BJ (cell line): Measurements from ENCODE around the gene CLEC4F. TPM values are rescaled to one million over a fixed set of nuclear protein-coding genes. Genes with fewer than 3 reads are reported as not detected.

Experiments used
- CTCF ChIA-PET: fragments of 350-600 bp; formaldehyde crosslinking; extraction: SDS; loops from one replicate; lab custom pipeline; 2021; ENCODE audit warnings: antibody characterized with exemption, inconsistent platforms; lab: Yijun Ruan, JAX
- POLR2A ChIA-PET: fragments of 300-600 bp; sonication (Branson Sonifier 250); formaldehyde crosslinking; extraction: SDS; loops from one replicate; lab custom pipeline; 2021; ENCODE audit warnings: antibody characterized with exemption; lab: Charles Lee
- DNase-seq: peaks from one replicate; pipeline ENCODE4 v3.0.0-alpha.2; 2011; ENCODE audit warnings: low read depth
- H3K27me3 ChIP-seq: 2 replicates; pipeline ENCODE4 v1.6.0; 2011; ENCODE audit warnings: low read length; ENCODE audit not compliant: control insufficient read depth, insufficient read depth
- H3K36me3 ChIP-seq: 2 replicates; pipeline ENCODE4 v1.5.1; 2011; ENCODE audit warnings: low read length; ENCODE audit not compliant: control insufficient read depth, insufficient read depth
- H3K4me3 ChIP-seq: 2 replicates; pipeline ENCODE4 v1.5.1; 2011; ENCODE audit warnings: low read depth, mild to moderate bottlenecking, control low read depth, low read length
- polyA plus RNA-seq: library from polyadenylated mRNA; depleted of rRNA; stranded (reverse); fragments of >200 nt; gene quantifications from 2 replicates; pipeline ENCODE4 v1.2.3, GENCODE V29; 2011
- TF ChIP-seq, protein P1 (sequence below): IDR thresholded peaks from 2 replicates; pipeline ENCODE4 v1.5.1; 2011; ENCODE audit warnings: low read depth, mild to moderate bottlenecking, control low read depth, inconsistent platforms, low read length, moderate library complexity; ENCODE audit not compliant: insufficient read depth

CLEC4F gene
- polyA plus RNA-seq, 1 experiment: not detected

DNA sequence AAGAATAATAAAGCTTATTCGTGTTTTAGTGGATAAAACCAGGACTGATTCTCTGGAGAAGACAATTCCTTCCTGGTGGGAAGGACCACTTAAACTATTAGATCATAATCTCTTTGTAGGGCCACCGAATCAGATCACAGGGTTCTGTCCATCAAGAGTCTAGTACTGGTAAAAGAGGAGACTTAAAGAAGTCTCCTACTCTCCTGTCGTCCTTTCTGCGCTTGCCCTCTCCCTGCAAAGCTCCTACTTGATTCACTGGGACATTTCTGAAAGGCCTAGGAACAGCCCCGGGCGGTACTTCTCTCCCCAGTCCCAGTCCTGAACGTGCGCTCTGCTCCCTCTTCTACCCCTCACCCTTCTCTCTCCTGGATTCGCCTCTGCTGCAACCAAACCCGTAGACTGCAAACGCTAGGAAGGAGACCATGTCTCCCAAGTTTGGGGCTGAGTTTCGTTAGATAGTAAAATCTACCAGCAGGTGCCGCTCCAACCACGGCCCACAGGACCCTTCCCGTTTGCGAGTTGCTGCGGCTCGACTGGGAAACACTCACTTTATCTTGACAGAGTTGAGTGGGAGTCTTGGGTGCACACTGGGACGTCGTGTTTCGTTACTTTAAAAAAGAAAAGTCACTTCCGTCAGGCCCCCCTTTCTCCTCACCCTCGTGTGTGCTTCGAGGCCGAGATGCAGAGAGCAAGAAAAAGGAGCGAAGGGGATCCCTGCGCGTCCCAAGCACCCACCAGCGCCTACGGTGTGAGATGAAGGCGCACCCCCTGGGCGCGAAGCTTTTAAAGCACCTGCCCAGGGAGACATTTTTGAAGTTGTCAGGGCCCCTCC, 30.9 kb downstream of the CLEC4F start:
- H3K36me3 ChIP-seq: no peaks in the 10 kb centered on the region
- no peak for DNase-seq
- ChIA-PET CTCF (interaction anchor here (0.8 to 1.6 kb wide), 10 partner anchors 8 to 486 kb away, joined by 3 to 4 read pairs (median 4); no protein-coding TSS in a partner anchor), POLR2A (interaction anchor here (0.6 kb wide), 1 partner anchor 188 kb away, joined by 15 read pairs; no protein-coding TSS in a partner anchor)
- TF ChIP-seq, protein P1, sequence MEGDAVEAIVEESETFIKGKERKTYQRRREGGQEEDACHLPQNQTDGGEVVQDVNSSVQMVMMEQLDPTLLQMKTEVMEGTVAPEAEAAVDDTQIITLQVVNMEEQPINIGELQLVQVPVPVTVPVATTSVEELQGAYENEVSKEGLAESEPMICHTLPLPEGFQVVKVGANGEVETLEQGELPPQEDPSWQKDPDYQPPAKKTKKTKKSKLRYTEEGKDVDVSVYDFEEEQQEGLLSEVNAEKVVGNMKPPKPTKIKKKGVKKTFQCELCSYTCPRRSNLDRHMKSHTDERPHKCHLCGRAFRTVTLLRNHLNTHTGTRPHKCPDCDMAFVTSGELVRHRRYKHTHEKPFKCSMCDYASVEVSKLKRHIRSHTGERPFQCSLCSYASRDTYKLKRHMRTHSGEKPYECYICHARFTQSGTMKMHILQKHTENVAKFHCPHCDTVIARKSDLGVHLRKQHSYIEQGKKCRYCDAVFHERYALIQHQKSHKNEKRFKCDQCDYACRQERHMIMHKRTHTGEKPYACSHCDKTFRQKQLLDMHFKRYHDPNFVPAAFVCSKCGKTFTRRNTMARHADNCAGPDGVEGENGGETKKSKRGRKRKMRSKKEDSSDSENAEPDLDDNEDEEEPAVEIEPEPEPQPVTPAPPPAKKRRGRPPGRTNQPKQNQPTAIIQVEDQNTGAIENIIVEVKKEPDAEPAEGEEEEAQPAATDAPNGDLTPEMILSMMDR: peak; percentile 66
- no peak overlapping the region for H3K4me3 ChIP-seq
- H3K27me3 ChIP-seq: peaks cover 24% of the 10 kb centered on the region

DNA sequence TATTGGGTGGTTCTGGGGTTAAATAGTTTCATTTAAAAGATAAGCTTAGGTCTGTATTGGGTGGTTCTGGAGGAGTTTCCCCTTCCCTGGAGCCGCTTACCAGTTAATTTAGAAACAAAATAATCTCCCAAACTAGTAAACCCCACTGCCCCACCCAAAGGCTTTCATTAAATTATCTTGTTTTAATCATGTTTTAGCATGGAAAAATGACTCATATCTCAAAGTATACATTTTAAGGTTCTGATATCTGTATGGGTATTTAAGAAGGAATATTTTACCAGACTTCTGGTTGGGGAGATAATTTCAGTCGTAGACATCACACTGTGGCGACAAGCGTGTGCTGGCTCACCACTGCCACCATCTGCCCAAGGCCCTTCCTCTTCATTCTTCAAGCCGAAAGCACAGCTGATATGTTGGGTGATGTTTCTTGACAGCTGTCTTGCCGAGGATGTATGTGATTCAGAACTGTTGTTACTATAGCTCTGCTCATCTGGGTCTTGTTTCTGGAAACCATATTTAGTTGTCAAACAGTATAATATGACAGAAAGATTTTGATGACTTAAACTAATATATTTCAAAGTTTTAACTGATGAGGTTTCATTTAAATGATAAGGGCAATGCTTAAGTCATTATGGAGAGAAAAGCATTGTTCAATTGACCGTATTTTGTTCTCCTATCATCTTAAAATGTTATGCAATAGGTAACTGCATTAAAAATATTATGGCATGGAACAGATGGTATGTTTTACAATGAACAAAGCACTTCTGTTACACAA, 35.1 kb downstream of the CLEC4F start:
- CTCF ChIA-PET: interaction anchor here (0.6 to 2.5 kb wide), 6 partner anchors 11 to 140 kb away, joined by 3 to 9 read pairs (median 4); partner anchors contain the start of gene ADD2
- Histone ChIP-seq H3K27me3 (peaks cover 15% of the 10 kb centered on the region), H3K4me3 (no peak overlapping the region), H3K36me3 (no peaks in the 10 kb centered on the region)
- TF ChIP-seq, protein P1: peak; percentile 48
- DNase-seq: no peak
- POLR2A ChIA-PET: no interaction called here

DNA sequence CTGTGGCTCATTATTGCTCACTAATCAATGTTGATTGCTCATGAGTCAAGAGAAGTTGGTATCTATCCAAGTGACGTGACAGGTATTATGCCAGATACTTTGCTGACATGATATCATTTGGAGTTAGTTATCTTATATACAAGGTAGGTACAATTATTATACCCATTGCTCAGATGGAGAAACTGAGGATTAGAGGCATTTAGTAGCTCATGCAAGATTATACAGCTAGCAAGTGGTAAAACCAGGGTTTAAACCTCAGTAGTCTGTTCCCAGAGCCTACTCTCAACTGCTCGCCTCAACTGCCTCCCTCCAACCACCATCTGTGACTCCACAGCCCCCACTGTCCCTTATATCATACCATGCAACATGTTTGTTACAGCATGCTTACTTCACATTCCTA, 36.1 kb downstream of the CLEC4F start:
- CTCF ChIA-PET: interaction anchor here (0.8 to 2.5 kb wide), 3 partner anchors 15 to 137 kb away, joined by 5 to 9 read pairs (median 7); partner anchors contain the start of gene ADD2
- POLR2A ChIA-PET: no interaction called here

DNA sequence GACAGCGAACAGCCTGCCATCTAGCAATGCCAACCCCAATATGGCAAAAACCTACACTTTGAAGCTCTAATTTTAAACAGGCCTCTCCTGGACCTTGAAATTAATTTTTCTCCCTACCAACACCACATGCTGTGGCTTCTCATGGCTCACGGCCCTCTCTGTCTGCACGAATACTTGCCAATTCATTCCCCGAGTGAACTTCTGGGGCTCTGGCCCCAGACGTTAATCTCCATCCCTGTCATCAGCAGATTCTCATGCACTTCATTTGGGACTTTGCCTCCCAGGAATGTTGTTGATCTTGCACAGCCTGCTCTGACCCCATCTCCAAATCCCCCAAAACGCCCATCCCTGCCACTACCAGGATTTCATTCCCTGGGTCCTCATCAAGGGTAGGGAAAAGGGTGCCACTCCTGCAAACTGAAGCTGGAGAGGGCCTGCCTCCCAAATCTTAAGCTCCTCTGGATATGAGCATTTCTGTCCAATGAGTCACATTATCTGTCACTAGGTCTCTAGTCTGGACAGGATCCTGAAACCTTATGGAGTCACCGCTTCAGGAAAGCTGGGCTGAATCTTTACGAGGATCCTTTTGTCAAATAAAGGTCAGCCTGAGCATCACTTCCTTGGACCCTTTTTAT, 40.4 kb downstream of the CLEC4F start:
- DNase-seq: no peak
- H3K36me3 ChIP-seq: no peaks in the 10 kb centered on the region
- H3K4me3 ChIP-seq: no peak overlapping the region
- ChIA-PET CTCF (interaction anchor here (1.1 kb wide), 1 partner anchor 9 kb away, joined by 4 read pairs; no protein-coding TSS in a partner anchor), POLR2A (no interaction called here)
- TF ChIP-seq, protein P1: no peak
- H3K27me3 ChIP-seq: peaks cover 2% of the 10 kb centered on the region

More for the DNA sequence above, 36.1 kb downstream of the CLEC4F start:
- Histone ChIP-seq H3K27me3 (peaks cover 6% of the 10 kb centered on the region), H3K4me3 (no peak overlapping the region), H3K36me3 (no peaks in the 10 kb centered on the region)
- TF ChIP-seq, protein P1: no peak
- no peak for DNase-seq
